Measurements from ENCODE around the gene SEMA5A. TPM values are rescaled to one million over a fixed set of nuclear protein-coding genes. Genes with fewer than 3 reads are reported as not detected.

The SEMA5A gene
- total RNA-seq, 1 experiment from 2014 or later: 2.7 TPM

- peak; percentile 90 for DNase-seq (ENCODE audit: low read depth)
Measured at GRCh38 chr5:9337928-9338595, 207.8 kb downstream of the SEMA5A start.

GRCh38 chr5:9335754-9336495, 209.9 kb downstream of the SEMA5A start:
- no peak for DNase-seq (ENCODE audit: low read depth)

GRCh38 chr5:9335269-9335668, 210.6 kb downstream of the SEMA5A start:
- DNase-seq (ENCODE audit: low read depth): peak; percentile 31

- DNase-seq (ENCODE audit: low read depth): no peak
Measured at GRCh38 chr5:9332026-9332425, 213.8 kb downstream of the SEMA5A start.

GRCh38 chr5:9331372-9331771, 214.5 kb downstream of the SEMA5A start:
- DNase-seq (ENCODE audit: low read depth): no peak

GRCh38 chr5:9329125-9329524, 216.8 kb downstream of the SEMA5A start:
- DNase-seq (ENCODE audit: low read depth): no peak

GRCh38 chr5:9325549-9325948, 220.3 kb downstream of the SEMA5A start:
- no peak for DNase-seq (ENCODE audit: low read depth)

GRCh38 chr5:9324348-9325077, 221.4 kb downstream of the SEMA5A start:
- no peak for DNase-seq (ENCODE audit: low read depth)

GRCh38 chr5:9320652-9321051, 225.2 kb downstream of the SEMA5A start:
- DNase-seq (ENCODE audit: low read depth): no peak

- no peak for DNase-seq (ENCODE audit: low read depth)
Measured at GRCh38 chr5:9318031-9318430, 227.8 kb downstream of the SEMA5A start.

- no peak for DNase-seq (ENCODE audit: low read depth)
Measured at GRCh38 chr5:9316733-9317132, 229.1 kb downstream of the SEMA5A start.

- no peak for DNase-seq (ENCODE audit: low read depth)
Measured at GRCh38 chr5:9316041-9316440, 229.8 kb downstream of the SEMA5A start.

GRCh38 chr5:9314558-9314957, 231.3 kb downstream of the SEMA5A start:
- no peak for DNase-seq (ENCODE audit: low read depth)

GRCh38 chr5:9313751-9314150, 232.1 kb downstream of the SEMA5A start:
- no peak for DNase-seq (ENCODE audit: low read depth)

- no peak for DNase-seq (ENCODE audit: low read depth)
Measured at GRCh38 chr5:9307150-9307549, 238.7 kb downstream of the SEMA5A start.

- peak; percentile 52 for DNase-seq (ENCODE audit: low read depth)
Measured at GRCh38 chr5:9302218-9302617, 243.7 kb downstream of the SEMA5A start.

- DNase-seq (ENCODE audit: low read depth): no peak
Measured at GRCh38 chr5:9301200-9301599, 244.7 kb downstream of the SEMA5A start.

GRCh38 chr5:9297134-9297533, 248.7 kb downstream of the SEMA5A start:
- no peak for DNase-seq (ENCODE audit: low read depth)

- no peak for DNase-seq (ENCODE audit: low read depth)
Measured at GRCh38 chr5:9295466-9295801, 250.4 kb downstream of the SEMA5A start.

GRCh38 chr5:9294793-9295465, 250.9 kb downstream of the SEMA5A start:
- no peak for DNase-seq (ENCODE audit: low read depth)

- DNase-seq (ENCODE audit: low read depth): no peak
Measured at GRCh38 chr5:9288234-9288633, 257.6 kb downstream of the SEMA5A start.

- peak; percentile 31 for DNase-seq (ENCODE audit: low read depth)
Measured at GRCh38 chr5:9284781-9285307, 261.0 kb downstream of the SEMA5A start.

Data from HT1080 (cell line).